K562 (cell line): ENCODE measurements around the gene AGFG2. TPM values are rescaled to one million over a fixed set of nuclear protein-coding genes. Genes with fewer than 3 reads are reported as not detected.
A peak's percentile ranks its signal among the peaks of the same experiment; 100 is the strongest.

Experiments
- CC2D1A ChIP-seq: fragments of 450-650 bp; IDR thresholded peaks from 2 replicates; pipeline ENCODE4 v1.6.1; 2017; ENCODE audit warnings: mild to moderate bottlenecking
- CCNT2 ChIP-seq: IDR thresholded peaks from 2 replicates; pipeline ENCODE4 v1.6.1; 2011; ENCODE audit warnings: borderline replicate concordance, low read depth, mild to moderate bottlenecking, moderate library complexity, mixed read lengths, low read length; ENCODE audit not compliant: insufficient read length; ENCODE audit errors: extremely low read depth
- GTF2A2 ChIP-seq: IDR thresholded peaks from 2 replicates; pipeline ENCODE4 v1.6.1; 2016; ENCODE audit warnings: mild to moderate bottlenecking, missing genetic modification characterization, missing compliant biosample characterization
- KDM2B ChIP-seq: fragments of 250-450 bp; sonication (Bioruptor Pico); IDR thresholded peaks from 2 replicates; pipeline ENCODE4 v1.8.0; 2021; ENCODE audit warnings: mild to moderate bottlenecking, moderate library complexity
- MBD2 ChIP-seq: sonication (generic); IDR thresholded peaks from 2 replicates; pipeline ENCODE4 v1.6.1; 2016; ENCODE audit warnings: low read depth, borderline replicate concordance
- MCM7 ChIP-seq, 2 experiments: fragments of 450-650 bp; IDR thresholded peaks; 2 replicates each; pipeline ENCODE4 v1.6.1; 2016 to 2018
- NCOA1 ChIP-seq: fragments of 450-650 bp; IDR thresholded peaks from 2 replicates; pipeline ENCODE4 v1.6.1; 2016; ENCODE audit warnings: low read depth
- NELFE ChIP-seq: IDR thresholded peaks from 2 replicates; pipeline ENCODE4 v1.6.1; 2011; ENCODE audit warnings: mild to moderate bottlenecking; ENCODE audit not compliant: insufficient read depth, insufficient read length
- NEUROD1 ChIP-seq: fragments of 150-350 bp; IDR thresholded peaks from 2 replicates; pipeline ENCODE4 v1.6.1; 2014; ENCODE audit warnings: borderline replicate concordance, low read length, low read depth; ENCODE audit not compliant: partially characterized antibody
- NUFIP1 ChIP-seq: fragments of 450-650 bp; IDR thresholded peaks from 2 replicates; pipeline ENCODE4 v1.6.1; 2018; ENCODE audit not compliant: partially characterized antibody
- POLR2G ChIP-seq: fragments of 200-400 bp; formaldehyde crosslinking; IDR thresholded peaks from 2 replicates; pipeline ENCODE4 v1.6.1; 2017; ENCODE audit warnings: low read depth, mild to moderate bottlenecking, antibody characterized with exemption, low read length, moderate library complexity
- POU5F1 ChIP-seq: fragments of 150-350 bp; IDR thresholded peaks from 2 replicates; pipeline ENCODE4 v1.6.1; 2014; ENCODE audit warnings: borderline replicate concordance, low read length, low read depth, mild to moderate bottlenecking; ENCODE audit not compliant: partially characterized antibody
- ZMIZ1 ChIP-seq, 2 experiments: fragments of 150-350 bp in 1 of 2; IDR thresholded peaks; 2 replicates each; pipeline ENCODE4 v1.6.1; 2012 to 2016; ENCODE audit warnings: low read depth in 2 of 2, low read length in 2 of 2, mild to moderate bottlenecking in 1 of 2, moderate library complexity in 1 of 2
- ZNF23 ChIP-seq: fragments of 250-450 bp; sonication (Bioruptor Pico); IDR thresholded peaks from 2 replicates; pipeline ENCODE4 v1.4.0; 2020; ENCODE audit warnings: mild to moderate bottlenecking
- ZNF551 ChIP-seq: fragments of 250-450 bp; sonication (Bioruptor Pico); IDR thresholded peaks from 2 replicates; pipeline ENCODE4 v1.5.0; 2021; ENCODE audit warnings: mild to moderate bottlenecking, moderate library complexity
- ZNF583 ChIP-seq: fragments of 250-450 bp; sonication (Bioruptor Pico); IDR thresholded peaks from 2 replicates; pipeline ENCODE4 v1.4.0; 2020
- polyA plus RNA-seq, 8 experiments: library from polyadenylated mRNA; depleted of rRNA in 4 of 8; stranded (reverse) in 5 of 8; unstranded in 3 of 8; fragments of >200 nt; fragmentation: Nextera tagmentation in 2 of 8; fragmentation: Illumina TruSeq in 1 of 8; extraction: Ambion mirVana in 2 of 8; extraction: Trizol in 1 of 8; gene quantifications; 2 replicates each; pipeline versions ENCODE4 v1.2.1 to v1.2.3, GENCODE V29; 2011 to 2014; ENCODE audit warnings: inconsistent platforms in 1 of 8, missing spikeins in 1 of 8
- total RNA-seq, 7 experiments: library from RNA; depleted of rRNA in 6 of 7; stranded (reverse); fragments of >200 nt in 6 of 7; fragmentation: Illumina TruSeq in 2 of 7; extraction: Trizol in 2 of 7; gene quantifications; 2 replicates each; pipeline versions ENCODE4 v1.2.1 to v1.2.3, GENCODE V29; 2011 to 2021; ENCODE audit warnings: low replicate concordance in 1 of 7
- TF ChIP-seq, protein P1 (sequence below): fragments of 450-650 bp; IDR thresholded peaks from 2 replicates; pipeline ENCODE4 v1.6.1; 2016; ENCODE audit warnings: low read depth

Gene AGFG2
- total and polyA plus RNA-seq, 9 of the 15 experiments (the other 6 are each of a cell fraction or from before 2014, with no cell fraction given), result 0.31 to 23.1 (median 6.5) TPM

DNA sequence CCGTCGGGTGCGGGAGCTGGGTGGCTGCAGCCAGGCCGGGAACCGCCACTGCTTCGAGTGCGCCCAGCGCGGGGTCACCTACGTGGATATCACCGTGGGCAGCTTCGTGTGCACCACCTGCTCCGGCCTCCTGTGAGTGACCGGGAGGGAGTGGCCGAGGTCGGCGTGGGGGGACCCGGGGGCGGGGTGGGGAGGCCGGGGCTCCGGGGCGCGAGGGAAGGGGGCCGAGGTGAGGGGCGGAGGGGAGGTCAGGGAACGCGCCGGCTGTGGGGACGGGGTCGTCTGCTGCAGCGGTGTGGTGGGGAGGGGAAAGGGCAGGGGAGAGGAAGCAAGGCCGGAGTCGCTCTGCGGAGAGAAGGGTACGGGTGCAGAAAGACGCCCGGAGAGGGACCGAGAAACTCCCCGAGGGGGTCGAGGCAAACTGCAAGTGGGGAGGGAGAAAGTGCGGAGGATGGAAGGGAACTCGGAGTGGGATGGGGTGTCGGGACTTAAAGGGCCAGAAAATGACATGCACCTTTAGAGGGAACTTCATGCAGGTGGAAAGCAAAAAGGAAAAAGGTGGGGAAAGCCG is 518 bp downstream of the AGFG2 start (continued):
- no peak for TF ChIP-seq CCNT2
- no peak for TF ChIP-seq MBD2
- peak; percentile 36 for TF ChIP-seq POLR2G
- no peak for TF ChIP-seq MCM7 (IDR thresholded peaks at IDR 0.05)
- TF ChIP-seq NEUROD1, result no peak
- TF ChIP-seq NELFE, result no peak
- no peak for TF ChIP-seq GTF2A2 (tag)
- TF ChIP-seq POU5F1, result no peak
- TF ChIP-seq NCOA1, result no peak
- TF ChIP-seq NUFIP1, result no peak
- TF ChIP-seq, protein P1, sequence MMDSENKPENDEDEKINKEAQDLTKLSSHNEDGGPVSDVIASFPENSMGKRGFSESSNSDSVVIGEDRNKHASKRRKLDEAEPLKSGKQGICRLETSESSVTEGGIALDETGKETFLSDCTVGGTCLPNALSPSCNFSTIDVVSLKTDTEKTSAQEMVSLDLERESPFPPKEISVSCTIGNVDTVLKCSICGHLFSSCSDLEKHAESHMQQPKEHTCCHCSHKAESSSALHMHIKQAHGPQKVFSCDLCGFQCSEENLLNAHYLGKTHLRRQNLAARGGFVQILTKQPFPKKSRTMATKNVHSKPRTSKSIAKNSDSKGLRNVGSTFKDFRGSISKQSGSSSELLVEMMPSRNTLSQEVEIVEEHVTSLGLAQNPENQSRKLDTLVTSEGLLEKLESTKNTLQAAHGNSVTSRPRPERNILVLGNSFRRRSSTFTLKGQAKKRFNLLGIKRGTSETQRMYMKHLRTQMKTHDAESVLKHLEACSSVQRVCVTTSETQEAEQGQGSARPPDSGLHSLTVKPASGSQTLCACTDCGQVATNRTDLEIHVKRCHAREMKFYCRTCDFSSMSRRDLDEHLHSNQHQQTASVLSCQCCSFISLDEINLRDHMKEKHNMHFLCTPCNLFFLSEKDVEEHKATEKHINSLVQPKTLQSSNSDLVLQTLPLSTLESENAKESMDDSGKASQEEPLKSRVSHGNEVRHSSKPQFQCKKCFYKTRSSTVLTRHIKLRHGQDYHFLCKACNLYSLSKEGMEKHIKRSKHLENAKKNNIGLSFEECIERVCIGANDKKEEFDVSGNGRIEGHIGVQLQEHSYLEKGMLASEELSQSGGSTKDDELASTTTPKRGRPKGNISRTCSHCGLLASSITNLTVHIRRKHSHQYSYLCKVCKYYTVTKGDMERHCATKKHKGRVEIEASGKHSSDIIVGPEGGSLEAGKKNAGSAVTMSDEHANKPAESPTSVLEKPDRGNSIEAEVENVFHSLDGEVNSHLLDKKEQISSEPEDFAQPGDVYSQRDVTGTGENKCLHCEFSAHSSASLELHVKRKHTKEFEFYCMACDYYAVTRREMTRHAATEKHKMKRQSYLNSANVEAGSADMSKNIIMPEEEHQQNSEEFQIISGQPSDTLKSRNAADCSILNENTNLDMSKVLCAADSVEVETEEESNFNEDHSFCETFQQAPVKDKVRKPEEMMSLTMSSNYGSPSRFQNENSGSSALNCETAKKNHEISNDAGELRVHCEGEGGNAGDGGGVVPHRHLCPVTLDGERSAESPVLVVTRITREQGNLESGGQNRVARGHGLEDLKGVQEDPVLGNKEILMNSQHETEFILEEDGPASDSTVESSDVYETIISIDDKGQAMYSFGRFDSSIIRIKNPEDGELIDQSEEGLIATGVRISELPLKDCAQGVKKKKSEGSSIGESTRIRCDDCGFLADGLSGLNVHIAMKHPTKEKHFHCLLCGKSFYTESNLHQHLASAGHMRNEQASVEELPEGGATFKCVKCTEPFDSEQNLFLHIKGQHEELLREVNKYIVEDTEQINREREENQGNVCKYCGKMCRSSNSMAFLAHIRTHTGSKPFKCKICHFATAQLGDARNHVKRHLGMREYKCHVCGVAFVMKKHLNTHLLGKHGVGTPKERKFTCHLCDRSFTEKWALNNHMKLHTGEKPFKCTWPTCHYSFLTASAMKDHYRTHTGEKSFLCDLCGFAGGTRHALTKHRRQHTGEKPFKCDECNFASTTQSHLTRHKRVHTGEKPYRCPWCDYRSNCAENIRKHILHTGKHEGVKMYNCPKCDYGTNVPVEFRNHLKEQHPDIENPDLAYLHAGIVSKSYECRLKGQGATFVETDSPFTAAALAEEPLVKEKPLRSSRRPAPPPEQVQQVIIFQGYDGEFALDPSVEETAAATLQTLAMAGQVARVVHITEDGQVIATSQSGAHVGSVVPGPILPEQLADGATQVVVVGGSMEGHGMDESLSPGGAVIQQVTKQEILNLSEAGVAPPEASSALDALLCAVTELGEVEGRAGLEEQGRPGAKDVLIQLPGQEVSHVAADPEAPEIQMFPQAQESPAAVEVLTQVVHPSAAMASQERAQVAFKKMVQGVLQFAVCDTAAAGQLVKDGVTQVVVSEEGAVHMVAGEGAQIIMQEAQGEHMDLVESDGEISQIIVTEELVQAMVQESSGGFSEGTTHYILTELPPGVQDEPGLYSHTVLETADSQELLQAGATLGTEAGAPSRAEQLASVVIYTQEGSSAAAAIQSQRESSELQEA, result no peak
- no peak for TF ChIP-seq ZMIZ1 (IDR thresholded peaks at IDR 0.05; ENCODE audit: low read depth in 2 of 2, low read length in 2 of 2)
- no peak for TF ChIP-seq CC2D1A
- no peak for TF ChIP-seq ZNF551
- no peak for TF ChIP-seq ZNF583 (CRISPR knock-in tag)
- no peak for TF ChIP-seq ZNF23 (CRISPR knock-in tag)
- no peak for TF ChIP-seq KDM2B
